HPDE6-E6E7 (cell line): ENCODE results near the gene C6orf15.

ENCODE experiments used
- DNase-seq: peaks from one replicate; pipeline ENCODE4 v3.0.0; 2011; ENCODE audit warnings: missing footprints; ENCODE audit errors: extremely low spot score

The C6orf15 gene

DNA sequence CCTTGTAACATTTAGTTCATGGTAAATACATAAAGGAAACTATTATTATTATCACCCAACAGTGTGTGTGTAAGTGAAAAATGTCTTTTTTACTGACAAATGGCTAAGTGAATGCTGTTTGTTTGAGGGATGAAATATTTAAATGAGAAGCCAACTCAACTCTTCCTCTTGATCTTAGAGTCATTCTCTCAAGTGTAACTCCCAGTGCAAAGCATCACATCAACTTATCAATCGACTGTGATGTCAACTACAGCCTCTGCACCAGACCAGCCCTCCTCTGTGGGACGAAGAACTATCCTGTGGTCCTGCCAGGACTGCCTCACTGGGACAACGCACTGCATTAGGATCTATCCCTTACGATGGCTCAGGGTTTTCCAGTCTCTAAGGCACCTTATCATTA lies 5.3 kb downstream of the C6orf15 start:
- DNase-seq: no peak

DNA sequence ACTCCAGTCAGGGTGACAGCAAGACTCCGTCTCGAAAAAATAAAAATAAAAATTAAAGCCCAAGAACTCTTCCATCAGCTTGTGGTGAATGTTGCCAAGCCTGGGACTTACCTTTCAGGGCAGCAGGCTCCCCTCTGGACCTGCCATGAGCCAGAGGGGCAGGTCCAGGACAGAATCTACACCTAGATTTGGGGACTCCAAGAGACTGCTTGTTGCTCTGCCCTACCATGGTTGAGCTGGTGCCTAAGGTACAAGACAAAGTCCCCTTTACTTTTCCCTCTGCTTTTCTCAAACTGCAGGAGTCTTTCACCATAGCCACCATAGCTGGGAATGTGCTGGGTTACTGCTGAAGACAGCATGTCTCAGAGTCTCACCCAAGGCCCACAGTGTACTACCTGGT lies 9.2 kb downstream of the C6orf15 start:
- DNase-seq: no peak

DNA sequence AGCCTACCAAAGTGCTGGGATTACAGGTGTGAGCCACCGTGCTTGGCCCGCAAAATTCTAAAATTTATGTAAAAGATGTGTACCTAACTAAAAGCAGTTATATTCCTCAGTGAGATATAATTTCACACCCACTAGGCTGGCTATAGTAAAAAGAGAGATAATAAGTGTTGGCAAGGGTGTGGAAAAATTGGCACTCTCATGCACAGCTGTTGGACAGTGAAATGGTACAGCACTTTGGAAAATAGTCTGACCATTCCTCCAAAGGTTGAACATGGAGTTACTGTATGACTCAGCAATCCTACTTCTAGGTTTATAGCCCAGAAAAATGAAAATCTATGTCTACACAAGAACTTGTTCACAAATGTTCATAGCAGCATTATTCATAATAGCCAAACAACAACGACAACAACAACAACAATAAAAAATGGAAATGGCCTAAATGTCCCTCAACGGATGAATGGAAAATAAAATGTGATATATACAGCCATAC lies 13.9 kb downstream of the C6orf15 start:
- no peak for DNase-seq

DNA sequence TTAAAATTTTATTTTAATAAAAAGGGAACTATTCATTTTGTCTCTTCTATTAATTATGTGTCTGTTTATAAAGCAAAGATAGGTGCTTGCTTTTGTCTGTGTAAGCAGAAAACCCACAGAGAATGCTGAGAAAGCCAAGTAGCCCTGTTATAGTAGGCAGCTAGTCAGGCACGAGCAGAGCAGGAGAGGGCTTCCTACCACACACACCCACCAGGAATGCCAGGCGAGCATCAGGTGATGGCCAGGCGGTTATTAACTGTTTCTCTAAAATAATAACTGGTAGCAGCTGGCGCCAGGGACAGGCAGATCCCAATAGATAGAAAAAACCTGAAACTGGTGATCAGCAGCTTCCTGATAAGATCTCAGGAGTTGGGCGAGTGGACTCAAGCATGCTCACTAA lies 15.7 kb downstream of the C6orf15 start:
- no peak for DNase-seq

DNA sequence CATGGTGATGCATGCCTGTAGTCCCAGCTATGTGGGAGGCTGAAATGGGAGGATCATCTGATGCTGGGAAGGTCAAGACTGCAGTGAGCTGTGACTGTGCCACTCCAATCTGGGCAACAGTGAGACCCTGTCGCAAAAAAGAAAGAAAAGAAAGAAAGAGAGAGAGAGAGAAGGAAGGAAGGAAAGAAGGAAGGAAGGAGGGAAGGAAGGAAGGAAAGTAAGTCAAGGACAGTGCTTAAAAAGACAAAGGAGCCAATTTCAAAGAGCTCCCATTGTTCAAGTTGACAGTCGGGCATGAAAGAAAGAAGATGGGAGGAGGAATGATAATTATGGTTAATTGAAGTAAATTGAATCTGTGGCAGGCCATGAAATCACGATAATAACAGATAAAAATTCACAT lies 16.2 kb downstream of the C6orf15 start:
- DNase-seq: no peak

DNA sequence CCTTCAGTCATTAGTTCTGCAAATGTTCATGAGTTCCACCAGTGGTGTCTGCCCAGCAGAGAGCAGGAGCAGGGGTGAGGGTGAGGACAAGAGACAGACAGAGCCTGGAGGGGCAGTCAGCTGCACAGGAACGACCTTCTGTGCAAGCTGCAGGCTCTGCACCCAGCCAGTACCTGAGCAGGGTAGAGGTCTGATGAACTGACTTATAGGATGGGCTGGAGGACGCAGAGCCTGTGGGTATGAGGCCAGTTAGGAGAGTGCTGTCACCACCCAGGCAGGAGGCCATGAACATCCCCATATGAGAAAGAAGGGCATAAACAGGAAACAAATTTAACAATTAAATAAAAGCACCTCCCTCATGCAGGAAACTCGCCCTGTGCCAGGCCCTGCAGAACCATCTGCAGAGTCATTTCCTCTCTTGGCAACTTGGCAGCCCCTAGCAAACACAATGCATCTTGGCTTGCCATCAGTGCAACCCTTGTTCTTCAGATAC lies 17.9 kb downstream of the C6orf15 start:
- DNase-seq: no peak

DNA sequence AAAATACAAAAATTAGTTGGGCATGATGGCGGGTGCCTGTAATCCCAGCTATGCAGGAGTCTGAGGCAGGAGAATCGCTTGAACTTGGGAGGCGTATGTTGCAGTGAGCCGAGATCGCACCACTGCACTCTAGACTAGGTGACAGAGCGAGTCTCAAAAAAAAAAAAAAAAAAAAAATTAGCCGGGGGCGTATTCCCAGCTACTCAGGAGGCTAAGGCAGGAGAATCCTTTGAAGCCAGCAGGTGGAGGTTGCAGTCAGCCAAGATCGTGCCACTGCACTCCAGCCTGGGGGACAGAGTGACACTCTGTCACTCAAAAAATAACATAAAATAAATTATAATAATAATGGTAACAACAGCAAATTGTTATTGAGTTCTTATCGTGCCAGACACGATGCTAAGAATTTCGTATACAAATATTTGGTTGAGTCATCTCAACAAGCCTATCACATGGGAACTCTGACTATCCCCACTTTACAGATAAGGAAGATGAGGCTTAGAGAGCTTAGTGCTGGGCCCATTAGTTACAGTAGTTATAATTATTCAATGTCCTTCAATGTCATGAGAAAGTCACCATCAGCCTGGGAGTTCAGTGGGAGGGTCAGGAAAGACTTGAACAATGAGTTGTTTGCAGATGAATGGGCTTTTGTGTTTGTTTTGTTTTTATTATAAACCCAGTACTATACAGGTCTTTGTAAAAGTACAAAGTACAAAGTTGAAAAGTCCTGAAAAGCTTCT lies 19.4 kb downstream of the C6orf15 start:
- no peak for DNase-seq

DNA sequence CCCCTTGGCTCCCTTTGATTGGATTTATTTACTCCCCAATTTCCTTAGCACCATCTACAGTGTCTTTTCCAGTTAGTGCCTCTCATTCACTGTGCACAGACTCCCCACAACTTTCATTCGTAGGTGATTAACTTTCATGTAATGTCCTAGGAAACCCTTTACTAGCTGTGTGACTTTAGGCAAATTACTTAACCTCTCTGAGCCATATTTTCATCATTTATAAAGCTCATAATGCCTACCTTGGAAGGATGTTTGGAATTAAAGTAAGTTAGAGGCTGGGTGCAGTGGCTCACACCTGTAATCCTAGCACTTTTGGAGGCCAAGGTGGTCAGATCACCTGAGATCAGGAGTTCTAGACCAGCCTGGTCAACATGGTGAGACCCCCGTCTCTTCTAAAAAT lies 20.1 kb downstream of the C6orf15 start:
- no peak for DNase-seq

DNA sequence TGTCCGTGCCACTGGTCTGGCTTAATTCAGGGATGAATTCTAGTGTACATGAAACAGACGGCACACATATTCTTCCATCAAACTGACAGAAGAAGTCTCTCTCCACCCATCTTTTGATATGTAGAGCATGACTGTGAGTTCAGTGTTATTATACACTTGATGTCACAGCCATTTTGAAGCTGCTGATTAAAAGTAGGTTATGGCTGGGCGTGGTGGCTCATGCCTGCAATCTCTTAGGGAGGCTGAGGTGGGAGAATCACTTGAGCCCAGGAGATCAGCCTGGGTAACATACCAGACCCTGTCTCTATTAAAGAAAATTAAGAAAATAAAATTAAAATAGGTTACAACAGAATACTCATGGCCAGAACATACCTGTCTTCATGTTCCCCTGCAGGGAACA lies 20.7 kb downstream of the C6orf15 start:
- no peak for DNase-seq

DNA sequence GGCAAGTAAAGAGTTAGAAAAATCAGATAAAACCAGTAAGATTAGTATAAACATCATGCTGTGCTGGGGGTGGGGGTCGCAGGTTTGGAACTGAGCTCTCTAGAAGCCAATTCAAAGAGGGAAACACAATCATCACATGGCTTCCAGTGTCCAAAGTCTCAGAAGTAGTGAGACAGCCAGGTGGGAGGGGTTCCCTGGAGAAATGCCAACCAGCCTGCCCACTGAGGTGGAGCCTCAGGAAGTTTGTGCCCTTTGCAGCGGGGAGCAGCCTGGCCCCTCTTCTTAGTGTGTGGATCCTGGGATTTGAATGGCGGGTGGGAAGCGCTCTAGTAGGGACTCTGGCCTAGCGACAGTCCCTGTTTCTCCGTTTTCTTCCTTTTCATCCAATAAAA lies 21.4 kb downstream of the C6orf15 start:
- DNase-seq: no peak

DNA sequence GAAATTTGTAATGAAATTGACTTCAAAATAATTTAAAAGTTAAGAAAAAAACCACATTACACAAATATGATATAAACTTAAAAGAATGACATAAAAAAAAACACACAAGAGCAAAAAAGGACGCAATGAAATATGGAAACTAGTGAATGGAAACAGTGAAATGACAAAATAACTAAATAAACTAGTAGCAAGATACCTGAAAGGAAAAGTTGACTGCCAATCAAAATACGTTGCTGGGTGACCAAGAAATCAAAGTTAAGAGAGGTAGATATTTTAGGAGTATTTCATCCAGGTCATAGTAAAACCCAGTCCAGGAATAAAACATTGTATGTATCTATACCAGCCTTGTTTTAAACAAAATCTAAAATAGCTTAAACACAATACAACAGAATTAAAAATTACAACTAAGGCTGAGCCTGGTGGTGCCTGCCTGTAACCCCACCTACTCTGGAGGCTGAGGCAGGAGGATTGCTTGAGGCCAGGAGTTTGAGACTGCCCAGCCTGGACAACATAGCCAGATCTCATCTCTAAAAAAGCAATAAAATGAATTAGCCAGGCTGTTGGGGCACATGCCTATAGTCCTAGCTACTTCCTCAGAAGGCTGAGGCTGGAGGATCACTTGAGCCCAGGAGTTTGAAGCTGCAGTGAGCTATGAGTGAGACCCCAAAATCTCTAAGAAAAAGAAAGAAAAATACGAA lies 22.0 kb downstream of the C6orf15 start:
- no peak for DNase-seq

DNA sequence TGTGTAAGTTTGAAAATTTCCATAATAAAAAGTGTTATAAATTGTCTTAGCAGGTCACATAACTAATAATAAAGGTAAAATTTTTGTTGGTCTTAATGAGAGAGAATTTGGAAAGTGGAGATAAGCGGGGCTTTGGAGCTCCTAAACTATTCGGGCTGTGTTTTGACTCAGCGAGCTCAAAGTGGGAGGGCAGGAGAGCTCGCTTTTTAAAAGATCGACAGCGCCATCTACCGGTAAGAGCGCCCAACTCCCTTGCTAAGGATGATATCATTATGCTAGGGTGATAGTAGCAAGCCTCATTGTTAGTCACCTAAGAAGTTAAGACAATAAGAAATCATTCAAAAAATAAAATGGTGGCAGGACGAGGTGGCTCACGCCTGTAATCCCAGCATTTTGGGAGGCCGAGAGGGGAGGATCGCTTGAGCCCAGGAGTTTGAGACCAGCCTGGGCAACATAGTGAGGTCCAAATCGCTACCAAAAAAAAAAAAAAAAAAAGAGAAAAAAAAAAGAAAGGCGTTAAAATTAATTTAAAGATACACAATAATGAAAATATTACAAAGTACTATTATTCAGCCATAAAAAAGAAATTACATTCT lies 24.8 kb downstream of the C6orf15 start:
- DNase-seq: peak; percentile 94

DNA sequence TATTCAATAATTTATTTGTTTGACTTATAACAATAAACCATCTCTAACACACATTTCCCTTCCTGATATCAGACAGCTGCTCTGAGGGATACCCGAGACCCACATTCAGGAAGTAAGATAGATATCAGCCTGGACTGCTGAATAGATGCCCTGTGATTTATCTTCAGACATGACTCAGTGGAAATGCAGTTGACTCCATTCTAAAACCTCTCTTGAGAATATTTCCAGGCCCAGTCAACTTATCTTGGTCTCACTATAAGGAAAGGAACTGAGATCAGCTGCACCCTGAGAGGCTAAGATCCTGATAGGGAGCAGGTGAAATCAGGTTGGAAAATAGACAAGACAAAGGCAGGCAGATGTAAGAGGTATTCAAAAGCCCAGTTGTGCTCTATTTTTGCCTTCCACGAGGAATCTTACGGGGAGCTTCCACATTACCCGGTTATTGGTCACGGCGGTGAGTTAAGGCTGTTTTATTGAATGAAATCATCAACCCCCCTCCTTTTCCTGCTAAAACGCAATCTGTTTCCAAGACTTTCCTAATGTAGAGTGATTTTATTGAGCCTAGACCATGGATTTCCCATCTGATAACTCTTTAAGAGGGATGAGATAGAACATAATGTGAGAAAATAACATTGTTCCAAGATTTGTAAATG lies 25.5 kb downstream of the C6orf15 start:
- no peak for DNase-seq

DNA sequence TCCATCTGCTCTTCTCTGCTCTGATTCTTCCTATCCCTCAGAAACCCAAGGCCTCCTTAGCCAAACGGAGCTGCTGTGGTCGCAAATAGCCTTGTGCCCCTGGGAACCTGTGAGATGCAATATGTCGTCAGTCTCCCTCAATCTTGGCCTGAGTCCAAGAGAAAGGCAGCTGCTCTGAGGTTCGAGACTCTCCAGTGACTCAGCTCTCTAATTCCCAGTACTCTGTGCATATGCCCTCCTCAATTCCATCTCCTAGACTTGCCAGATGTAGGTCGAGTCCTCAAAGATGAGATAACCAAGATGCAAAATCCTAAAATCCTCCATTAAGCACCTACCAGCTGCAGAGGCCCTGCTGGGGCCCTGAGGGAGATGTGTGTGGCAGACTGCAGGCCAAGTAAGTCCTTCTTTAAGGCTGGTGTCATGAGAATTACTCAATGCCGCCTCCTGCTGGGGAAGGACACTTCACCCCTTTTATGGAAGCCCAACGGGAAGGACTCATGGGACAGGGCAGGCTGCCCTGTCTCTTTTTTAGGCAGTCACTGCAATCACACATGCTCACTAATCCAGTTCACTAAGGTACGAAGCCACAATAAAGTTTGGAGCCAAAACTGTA lies 28.5 kb downstream of the C6orf15 start:
- no peak for DNase-seq

DNA sequence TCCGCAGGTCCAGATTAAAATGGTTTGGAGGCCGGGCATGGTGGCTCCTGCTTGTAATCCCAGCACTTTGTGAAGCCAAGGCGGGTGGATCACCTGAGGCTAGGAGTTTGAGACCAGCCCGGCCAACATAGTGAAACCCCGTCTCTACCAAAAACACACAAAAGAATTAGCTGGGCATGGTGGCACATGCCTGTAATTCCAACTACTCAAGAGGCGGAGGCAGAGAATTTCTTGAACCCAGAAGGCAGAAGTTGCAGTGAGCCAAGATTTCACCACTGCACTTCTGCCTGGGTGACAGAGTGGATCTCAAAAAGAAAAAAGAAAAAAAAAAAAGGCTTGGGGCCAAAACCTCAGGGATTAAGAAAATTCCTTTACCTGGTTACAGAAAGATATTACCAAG lies 30.5 kb downstream of the C6orf15 start:
- no peak for DNase-seq

DNA sequence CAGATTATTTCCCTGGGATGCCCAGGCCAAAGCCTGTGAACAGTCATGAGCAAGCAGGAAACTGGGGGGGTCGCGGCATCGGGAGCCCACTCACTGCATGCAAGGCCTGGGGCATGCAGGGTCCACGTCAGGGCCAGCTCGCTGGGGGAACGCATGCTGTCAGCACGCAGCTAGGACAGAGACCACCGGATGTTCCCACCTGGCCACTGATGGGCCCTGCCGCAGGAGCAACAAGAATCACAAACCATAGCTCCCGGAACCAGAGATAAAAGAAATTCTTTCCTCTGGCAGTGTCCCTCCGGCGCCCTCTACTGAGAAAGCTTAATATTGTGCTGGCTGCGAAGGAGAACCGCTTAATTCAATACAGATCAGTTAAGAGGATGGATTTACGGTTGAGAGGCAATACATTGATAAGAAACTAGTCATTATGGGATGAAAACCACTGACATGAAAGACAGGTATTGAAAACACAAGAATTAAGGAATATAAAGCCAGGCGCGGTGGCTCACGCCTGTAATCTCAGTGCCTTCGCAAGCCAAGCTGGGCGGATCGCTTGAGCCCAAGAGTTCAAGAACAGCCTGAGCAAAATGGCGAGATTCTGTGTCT lies 32.6 kb downstream of the C6orf15 start:
- peak; percentile 53 for DNase-seq

DNA sequence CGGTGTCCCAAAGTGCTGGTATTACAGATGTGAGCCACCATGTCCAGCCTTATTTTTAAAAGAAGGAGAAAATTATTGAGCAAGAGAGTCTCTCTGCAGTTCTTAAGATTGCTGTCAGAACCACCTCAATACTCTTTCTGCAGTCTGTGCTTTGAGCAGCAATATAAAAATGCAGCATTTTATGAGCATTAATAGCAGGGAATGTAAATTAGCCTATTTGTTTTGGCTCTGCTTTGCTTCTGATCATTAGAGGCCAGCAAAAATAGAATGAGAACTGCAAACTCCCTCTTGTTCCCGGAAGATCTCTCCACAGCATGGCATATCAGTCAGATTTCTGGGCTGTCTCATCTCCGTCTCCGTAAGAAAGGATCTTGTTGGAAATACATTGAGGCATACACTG lies 35.8 kb downstream of the C6orf15 start:
- DNase-seq: no peak

DNA sequence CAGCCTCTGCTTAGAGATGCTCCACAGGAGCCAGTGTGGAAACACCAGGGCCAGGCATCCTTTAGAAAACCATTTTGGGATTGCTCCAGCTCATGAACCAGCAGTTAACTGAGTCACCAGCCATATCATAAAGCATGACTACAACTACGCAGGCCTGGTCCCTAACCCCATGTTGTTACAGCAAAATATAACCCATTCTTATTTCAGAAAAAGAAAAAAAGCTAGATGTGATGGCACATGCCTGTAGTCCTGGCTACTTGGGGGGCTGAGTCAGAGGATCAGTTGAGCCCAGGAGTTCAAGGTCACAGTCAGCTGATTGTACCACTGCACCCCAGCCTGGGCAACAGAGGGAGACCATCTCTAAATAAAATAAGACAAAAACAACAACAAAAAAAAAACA lies 36.8 kb downstream of the C6orf15 start:
- DNase-seq: no peak

DNA sequence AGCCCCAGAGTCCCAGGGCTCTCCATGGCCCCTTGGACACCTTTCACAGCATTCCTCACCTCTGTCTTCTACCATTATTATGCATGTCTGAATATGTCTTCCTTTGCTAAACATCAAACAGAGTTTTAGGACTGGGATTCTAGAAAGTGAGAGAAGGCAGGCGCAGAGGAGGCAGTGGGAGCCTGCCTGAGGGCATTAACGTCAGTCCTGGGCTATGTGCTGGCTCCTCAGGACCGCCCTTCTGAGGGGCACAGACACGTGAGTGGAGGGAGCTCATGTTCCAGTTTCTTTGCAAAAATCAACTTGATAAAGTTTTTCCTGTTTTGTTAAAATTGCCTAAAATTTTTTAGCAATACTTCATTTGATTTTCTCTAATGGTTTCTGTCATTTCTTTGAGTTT lies 38.0 kb downstream of the C6orf15 start:
- DNase-seq: no peak

DNA sequence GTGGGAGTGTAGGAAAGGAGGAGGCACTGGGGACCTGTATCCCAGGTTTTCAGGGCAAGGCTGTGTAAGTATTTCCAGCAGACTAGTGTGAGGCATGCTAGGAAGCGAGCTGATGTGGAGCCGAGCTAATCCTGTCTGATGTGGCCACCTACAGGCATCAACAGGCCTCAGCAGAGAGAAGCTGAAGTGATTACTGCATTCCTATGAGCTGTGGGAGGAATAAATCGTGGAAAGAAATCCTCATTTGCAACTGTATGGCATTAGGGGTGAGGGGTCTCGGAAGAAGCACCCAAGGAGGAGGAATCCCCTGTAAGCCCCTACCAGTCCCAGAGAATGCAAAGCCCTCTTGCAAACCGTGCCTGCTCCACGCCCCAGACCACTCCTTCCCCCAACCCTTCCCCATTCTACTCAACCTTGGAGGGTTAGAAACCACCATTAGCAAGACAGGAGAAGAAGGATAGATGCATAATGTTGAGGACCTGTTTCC lies 41.6 kb downstream of the C6orf15 start:
- DNase-seq: peak; percentile 79

DNA sequence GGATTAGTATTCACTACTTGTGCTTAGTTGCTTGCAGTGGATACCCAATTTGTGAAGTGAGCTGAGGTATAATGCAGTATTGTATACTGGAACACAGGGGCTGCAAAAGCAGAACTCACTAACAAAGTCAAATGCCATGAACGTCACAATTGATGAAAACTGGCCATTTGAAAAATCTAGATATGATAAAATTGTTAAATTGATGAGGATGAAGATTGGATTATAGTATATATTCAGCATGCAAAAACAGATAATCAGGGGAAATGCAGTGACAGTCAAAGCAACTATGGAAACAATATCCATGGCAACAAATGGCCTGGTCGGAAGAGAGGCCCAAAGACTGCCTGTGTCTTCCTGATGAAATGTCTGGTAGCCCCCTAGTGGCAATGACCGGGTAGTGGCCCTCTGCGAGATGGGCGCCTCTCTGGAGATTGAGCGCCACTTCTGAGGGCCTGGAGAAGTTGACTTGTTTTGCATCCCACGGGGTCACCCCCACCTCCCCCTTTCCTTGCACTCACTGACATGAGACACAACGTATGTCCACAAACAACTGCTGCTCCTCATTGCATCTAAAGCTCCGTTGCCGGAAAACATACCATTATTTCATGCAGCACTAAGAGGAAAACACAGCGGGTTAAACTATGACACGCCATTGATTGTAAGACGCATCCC lies 43.6 kb downstream of the C6orf15 start:
- peak; percentile 79 for DNase-seq
